SK-N-SH treated with all-trans-retinoic acid at 6 μM for 48 hours (cell line): ENCODE data around the gene COL28A1.

ENCODE experiments used
- ATAC-seq: fragments of 200-7000 bp; cut with Tn5 transposase; 3 replicates; pipeline ENCODE4 v1.9.1; 2020; ENCODE audit warnings: mild to moderate bottlenecking, moderate library complexity
- ARNTL ChIP-seq: fragments of 450-650 bp; formaldehyde crosslinking; IDR thresholded peaks from 2 replicates; pipeline ENCODE4 v1.5.0; 2020; ENCODE audit warnings: low read depth, mild to moderate bottlenecking, moderate library complexity, borderline replicate concordance
- CSDC2 ChIP-seq: fragments of 250-450 bp; sonication (Bioruptor Pico); IDR thresholded peaks from 2 replicates; pipeline ENCODE4 v1.5.0; 2020; ENCODE audit warnings: mild to moderate bottlenecking, moderate library complexity
- GLIS3 ChIP-seq: fragments of 250-450 bp; sonication (Bioruptor Pico); IDR thresholded peaks from 2 replicates; pipeline ENCODE4 v1.5.0; 2020; ENCODE audit warnings: mild to moderate bottlenecking, moderate library complexity
- OSR1 ChIP-seq: fragments of 250-450 bp; sonication (Bioruptor Pico); IDR thresholded peaks from 2 replicates; pipeline ENCODE4 v1.8.0; 2022; ENCODE audit warnings: moderate library complexity, mild to moderate bottlenecking, inconsistent platforms
- PATZ1 ChIP-seq: fragments of 250-450 bp; sonication (Bioruptor Pico); IDR thresholded peaks from 2 replicates; pipeline ENCODE4 v1.8.0; 2020; ENCODE audit warnings: mild to moderate bottlenecking, moderate library complexity, borderline replicate concordance
- PPARA ChIP-seq: fragments of 250-450 bp; sonication (Bioruptor Pico); IDR thresholded peaks from 2 replicates; pipeline ENCODE4 v1.5.0; 2020; ENCODE audit warnings: mild to moderate bottlenecking, borderline replicate concordance
- RARB ChIP-seq: fragments of 250-450 bp; sonication (Bioruptor Pico); IDR thresholded peaks from 2 replicates; pipeline ENCODE4 v1.8.0; 2021; ENCODE audit warnings: mild to moderate bottlenecking, moderate library complexity
- SNAI2 ChIP-seq: fragments of 250-450 bp; sonication (Bioruptor Pico); IDR thresholded peaks from 2 replicates; pipeline ENCODE4 v1.5.0; 2020; ENCODE audit warnings: mild to moderate bottlenecking, moderate library complexity
- TCF4 ChIP-seq: fragments of 250-450 bp; sonication (Bioruptor Pico); IDR thresholded peaks from 2 replicates; pipeline ENCODE4 v1.8.0; 2021; ENCODE audit warnings: mild to moderate bottlenecking, moderate library complexity, borderline replicate concordance
- TOX ChIP-seq: fragments of 250-450 bp; sonication (Bioruptor Pico); IDR thresholded peaks from 2 replicates; pipeline ENCODE4 v1.8.0; 2021; ENCODE audit warnings: mild to moderate bottlenecking, moderate library complexity, borderline replicate concordance
- ZC3H10 ChIP-seq: fragments of 250-450 bp; sonication (Bioruptor Pico); IDR thresholded peaks from 2 replicates; pipeline ENCODE4 v1.5.1; 2021; ENCODE audit warnings: mild to moderate bottlenecking, moderate library complexity
- ZFP3 ChIP-seq: fragments of 250-450 bp; sonication (Bioruptor Pico); IDR thresholded peaks from 2 replicates; pipeline ENCODE4 v1.5.0; 2020; ENCODE audit warnings: mild to moderate bottlenecking, moderate library complexity
- ZFP30 ChIP-seq: fragments of 450-650 bp; formaldehyde crosslinking; IDR thresholded peaks from 2 replicates; pipeline ENCODE4 v1.5.0; 2022; ENCODE audit warnings: mild to moderate bottlenecking, moderate library complexity
- ZNF565 ChIP-seq: fragments of 450-650 bp; formaldehyde crosslinking; conservative IDR thresholded peaks from 2 replicates; pipeline ENCODE4 v1.5.0; 2020; ENCODE audit warnings: low read depth, mild to moderate bottlenecking, moderate library complexity
- ZNF70 ChIP-seq: fragments of 450-650 bp; formaldehyde crosslinking; IDR thresholded peaks from 2 replicates; pipeline ENCODE4 v1.5.0; 2020; ENCODE audit warnings: mild to moderate bottlenecking, moderate library complexity
- TF ChIP-seq, protein P1 (sequence below): fragments of 250-450 bp; sonication (Bioruptor Pico); IDR thresholded peaks from 2 replicates; pipeline ENCODE4 v1.5.1; 2021; ENCODE audit warnings: mild to moderate bottlenecking, moderate library complexity
- TF ChIP-seq, protein P2 (sequence below): fragments of 250-450 bp; sonication (Bioruptor Pico); IDR thresholded peaks from 2 replicates; pipeline ENCODE4 v1.8.0; 2021; ENCODE audit warnings: low read depth, mild to moderate bottlenecking, moderate library complexity, borderline replicate concordance
- TF ChIP-seq, protein P3 (sequence below): fragments of 250-450 bp; sonication (Bioruptor Pico); IDR thresholded peaks from 2 replicates; pipeline ENCODE4 v1.5.0; 2020; ENCODE audit warnings: mild to moderate bottlenecking, moderate library complexity
- TF ChIP-seq, protein P4 (sequence below): fragments of 250-450 bp; sonication (Bioruptor Pico); IDR thresholded peaks from 2 replicates; pipeline ENCODE4 v1.5.1; 2020; ENCODE audit warnings: low read depth, mild to moderate bottlenecking, moderate library complexity

COL28A1 gene

GRCh38 chr7:7539711-7540110 lies 4.0 kb upstream of the COL28A1 start:
- no peak for ATAC-seq
- TF ChIP-seq ARNTL (CRISPR knock-in tag) (no peak), ZC3H10 (no peak), ZNF565 (CRISPR knock-in tag) (no peak), SNAI2 (CRISPR knock-in tag) (no peak), ZFP3 (no peak), PATZ1 (CRISPR knock-in tag) (no peak), CSDC2 (CRISPR knock-in tag) (no peak), ZNF70 (CRISPR knock-in tag) (no peak), OSR1 (CRISPR knock-in tag) (no peak), TOX (CRISPR knock-in tag) (no peak), ZFP30 (no peak)
- TF ChIP-seq, protein P1, sequence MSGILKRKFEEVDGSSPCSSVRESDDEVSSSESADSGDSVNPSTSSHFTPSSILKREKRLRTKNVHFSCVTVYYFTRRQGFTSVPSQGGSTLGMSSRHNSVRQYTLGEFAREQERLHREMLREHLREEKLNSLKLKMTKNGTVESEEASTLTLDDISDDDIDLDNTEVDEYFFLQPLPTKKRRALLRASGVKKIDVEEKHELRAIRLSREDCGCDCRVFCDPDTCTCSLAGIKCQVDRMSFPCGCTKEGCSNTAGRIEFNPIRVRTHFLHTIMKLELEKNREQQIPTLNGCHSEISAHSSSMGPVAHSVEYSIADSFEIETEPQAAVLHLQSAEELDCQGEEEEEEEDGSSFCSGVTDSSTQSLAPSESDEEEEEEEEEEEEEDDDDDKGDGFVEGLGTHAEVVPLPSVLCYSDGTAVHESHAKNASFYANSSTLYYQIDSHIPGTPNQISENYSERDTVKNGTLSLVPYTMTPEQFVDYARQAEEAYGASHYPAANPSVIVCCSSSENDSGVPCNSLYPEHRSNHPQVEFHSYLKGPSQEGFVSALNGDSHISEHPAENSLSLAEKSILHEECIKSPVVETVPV, result no peak
- TF ChIP-seq, protein P2, sequence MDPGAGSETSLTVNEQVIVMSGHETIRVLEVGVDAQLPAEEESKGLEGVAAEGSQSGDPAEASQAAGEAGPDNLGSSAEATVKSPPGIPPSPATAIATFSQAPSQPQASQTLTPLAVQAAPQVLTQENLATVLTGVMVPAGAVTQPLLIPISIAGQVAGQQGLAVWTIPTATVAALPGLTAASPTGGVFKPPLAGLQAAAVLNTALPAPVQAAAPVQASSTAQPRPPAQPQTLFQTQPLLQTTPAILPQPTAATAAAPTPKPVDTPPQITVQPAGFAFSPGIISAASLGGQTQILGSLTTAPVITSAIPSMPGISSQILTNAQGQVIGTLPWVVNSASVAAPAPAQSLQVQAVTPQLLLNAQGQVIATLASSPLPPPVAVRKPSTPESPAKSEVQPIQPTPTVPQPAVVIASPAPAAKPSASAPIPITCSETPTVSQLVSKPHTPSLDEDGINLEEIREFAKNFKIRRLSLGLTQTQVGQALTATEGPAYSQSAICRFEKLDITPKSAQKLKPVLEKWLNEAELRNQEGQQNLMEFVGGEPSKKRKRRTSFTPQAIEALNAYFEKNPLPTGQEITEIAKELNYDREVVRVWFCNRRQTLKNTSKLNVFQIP (CRISPR knock-in tag), result no peak
- TF ChIP-seq, protein P3, sequence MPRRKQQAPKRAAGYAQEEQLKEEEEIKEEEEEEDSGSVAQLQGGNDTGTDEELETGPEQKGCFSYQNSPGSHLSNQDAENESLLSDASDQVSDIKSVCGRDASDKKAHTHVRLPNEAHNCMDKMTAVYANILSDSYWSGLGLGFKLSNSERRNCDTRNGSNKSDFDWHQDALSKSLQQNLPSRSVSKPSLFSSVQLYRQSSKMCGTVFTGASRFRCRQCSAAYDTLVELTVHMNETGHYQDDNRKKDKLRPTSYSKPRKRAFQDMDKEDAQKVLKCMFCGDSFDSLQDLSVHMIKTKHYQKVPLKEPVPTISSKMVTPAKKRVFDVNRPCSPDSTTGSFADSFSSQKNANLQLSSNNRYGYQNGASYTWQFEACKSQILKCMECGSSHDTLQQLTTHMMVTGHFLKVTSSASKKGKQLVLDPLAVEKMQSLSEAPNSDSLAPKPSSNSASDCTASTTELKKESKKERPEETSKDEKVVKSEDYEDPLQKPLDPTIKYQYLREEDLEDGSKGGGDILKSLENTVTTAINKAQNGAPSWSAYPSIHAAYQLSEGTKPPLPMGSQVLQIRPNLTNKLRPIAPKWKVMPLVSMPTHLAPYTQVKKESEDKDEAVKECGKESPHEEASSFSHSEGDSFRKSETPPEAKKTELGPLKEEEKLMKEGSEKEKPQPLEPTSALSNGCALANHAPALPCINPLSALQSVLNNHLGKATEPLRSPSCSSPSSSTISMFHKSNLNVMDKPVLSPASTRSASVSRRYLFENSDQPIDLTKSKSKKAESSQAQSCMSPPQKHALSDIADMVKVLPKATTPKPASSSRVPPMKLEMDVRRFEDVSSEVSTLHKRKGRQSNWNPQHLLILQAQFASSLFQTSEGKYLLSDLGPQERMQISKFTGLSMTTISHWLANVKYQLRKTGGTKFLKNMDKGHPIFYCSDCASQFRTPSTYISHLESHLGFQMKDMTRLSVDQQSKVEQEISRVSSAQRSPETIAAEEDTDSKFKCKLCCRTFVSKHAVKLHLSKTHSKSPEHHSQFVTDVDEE, result no peak

GRCh38 chr7:7539152-7539551 lies 3.5 kb upstream of the COL28A1 start:
- TF ChIP-seq, protein P2 (CRISPR knock-in tag), result no peak
- no peak for ATAC-seq

DNA sequence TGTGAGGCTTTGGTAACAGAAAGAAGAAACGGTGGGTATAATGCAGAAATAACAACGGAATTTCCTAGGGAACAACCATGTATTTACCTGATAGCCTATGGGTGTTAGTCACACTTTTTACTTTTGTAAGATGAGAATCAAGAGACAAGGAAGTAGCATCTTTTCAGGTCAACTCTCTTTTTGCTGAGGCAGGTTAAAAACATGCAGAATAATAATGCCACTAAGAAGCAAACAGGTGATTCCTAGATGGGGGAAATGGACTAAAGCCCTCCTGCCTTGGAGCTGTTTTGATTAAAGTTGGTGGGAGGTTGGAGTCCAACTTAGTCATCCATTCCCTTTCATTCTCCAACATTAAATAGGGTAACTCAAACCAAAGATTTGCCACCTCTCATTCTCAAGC lies 2.0 kb upstream of the COL28A1 start:
- no peak for ATAC-seq
- no peak for TF ChIP-seq ARNTL (CRISPR knock-in tag)
- TF ChIP-seq ZFP3, result no peak
- no peak for TF ChIP-seq OSR1 (CRISPR knock-in tag)
- no peak for TF ChIP-seq SNAI2 (CRISPR knock-in tag)
- no peak for TF ChIP-seq PPARA
- TF ChIP-seq, all 23 proteins: peak for 0

DNA sequence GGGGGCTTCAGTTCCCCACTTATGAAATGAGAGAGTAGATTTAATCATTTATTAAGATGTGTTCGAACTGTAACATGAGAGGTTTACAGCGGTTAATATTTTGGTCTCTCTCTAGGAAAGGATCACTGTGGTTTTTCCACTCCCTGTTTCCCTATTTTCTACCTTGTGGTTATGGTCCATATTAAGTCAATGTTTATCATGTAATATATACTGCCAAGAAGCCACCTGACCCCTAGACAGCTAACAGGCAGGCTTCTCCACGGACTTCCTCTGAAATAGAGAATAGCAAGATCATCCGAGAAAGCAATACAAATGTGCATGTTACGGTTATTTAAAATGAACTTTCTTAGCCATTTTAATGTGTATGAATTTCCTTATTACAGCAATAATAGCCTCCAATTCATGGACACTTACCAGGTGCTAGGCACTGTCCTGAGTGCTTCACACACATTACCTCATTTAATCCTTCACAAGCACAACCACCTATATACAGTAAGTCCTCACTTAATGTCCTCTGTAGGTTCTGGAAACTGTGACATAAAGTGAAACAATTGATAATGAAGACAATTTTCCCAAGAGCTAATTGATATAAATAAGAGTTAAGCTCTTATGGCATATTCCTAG lies 835 bp upstream of the COL28A1 start:
- no peak for TF ChIP-seq ZFP3
- no peak for TF ChIP-seq TOX (CRISPR knock-in tag)
- no peak for TF ChIP-seq ZNF565 (CRISPR knock-in tag)
- no peak for ATAC-seq

GRCh38 chr7:7533831-7534430 lies 1.7 kb downstream of the COL28A1 start:
- ATAC-seq, result no peak
- TF ChIP-seq OSR1 (CRISPR knock-in tag), result no peak
- TF ChIP-seq GLIS3 (CRISPR knock-in tag), result no peak
- TF ChIP-seq ZNF565 (CRISPR knock-in tag), result no peak
- TF ChIP-seq, protein P4, sequence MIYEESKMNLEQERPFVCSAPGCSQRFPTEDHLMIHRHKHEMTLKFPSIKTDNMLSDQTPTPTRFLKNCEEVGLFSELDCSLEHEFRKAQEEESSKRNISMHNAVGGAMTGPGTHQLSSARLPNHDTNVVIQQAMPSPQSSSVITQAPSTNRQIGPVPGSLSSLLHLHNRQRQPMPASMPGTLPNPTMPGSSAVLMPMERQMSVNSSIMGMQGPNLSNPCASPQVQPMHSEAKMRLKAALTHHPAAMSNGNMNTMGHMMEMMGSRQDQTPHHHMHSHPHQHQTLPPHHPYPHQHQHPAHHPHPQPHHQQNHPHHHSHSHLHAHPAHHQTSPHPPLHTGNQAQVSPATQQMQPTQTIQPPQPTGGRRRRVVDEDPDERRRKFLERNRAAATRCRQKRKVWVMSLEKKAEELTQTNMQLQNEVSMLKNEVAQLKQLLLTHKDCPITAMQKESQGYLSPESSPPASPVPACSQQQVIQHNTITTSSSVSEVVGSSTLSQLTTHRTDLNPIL (CRISPR knock-in tag), result no peak
- TF ChIP-seq, protein P2 (CRISPR knock-in tag), result no peak
- no peak for TF ChIP-seq RARB (CRISPR knock-in tag)
- TF ChIP-seq TCF4 (CRISPR knock-in tag), result no peak
- no peak for TF ChIP-seq ARNTL (CRISPR knock-in tag)
- no peak for TF ChIP-seq ZC3H10
- TF ChIP-seq ZFP30, result no peak
- TF ChIP-seq TOX (CRISPR knock-in tag), result no peak
- TF ChIP-seq ZNF70 (CRISPR knock-in tag), result no peak
- TF ChIP-seq, all 23 proteins: peak for 0
